AG04449 (cell line): ENCODE data around the gene VSTM2B.

ENCODE experiments used
- CTCF ChIA-PET: fragments of 350-600 bp; formaldehyde crosslinking; extraction: SDS; loops from one replicate; lab custom pipeline; 2021; ENCODE audit warnings: antibody characterized with exemption; lab: Yijun Ruan, JAX
- POLR2A ChIA-PET: fragments of 400-600, 350-600 bp; formaldehyde crosslinking; extraction: SDS; loops from one replicate; lab custom pipeline; 2020; ENCODE audit warnings: antibody characterized with exemption, inconsistent platforms; lab: Yijun Ruan, JAX
- DNase-seq: peaks from one replicate; pipeline ENCODE4 v3.0.0-alpha.2; 2010; ENCODE audit warnings: low read depth, low spot score
- H3K4me3 ChIP-seq: 2 replicates; pipeline ENCODE4 v1.5.1; 2011; ENCODE audit warnings: low read depth, mild to moderate bottlenecking, control low read depth, low read length
- CTCF ChIP-seq: IDR thresholded peaks from one replicate; pipeline ENCODE4 v1.5.1; 2011; ENCODE audit warnings: mild to moderate bottlenecking, moderate library complexity, low read length, control low read depth, inconsistent platforms; ENCODE audit not compliant: insufficient read depth; ENCODE audit errors: missing control alignments

The VSTM2B gene

GRCh38 chr19:29610574-29611271 is 84.9 kb downstream of the VSTM2B start:
- TF ChIP-seq CTCF: peak; percentile 93
- no peak overlapping the region for H3K4me3 ChIP-seq
- CTCF ChIA-PET: interaction anchor here (0.6 to 22.2 kb wide), 32 partner anchors 9 to 335 kb away, joined by 3 to 647 read pairs (median 6); partner anchors contain the start of genes C19orf12, PLEKHF1 and URI1
- no peak for DNase-seq
- POLR2A ChIA-PET: interaction anchor here (1.0 to 1.6 kb wide), 3 partner anchors 52 to 106 kb away, joined by 3 to 9 read pairs (median 3); no protein-coding TSS in a partner anchor

GRCh38 chr19:29612121-29612520 is 86.3 kb downstream of the VSTM2B start:
- TF ChIP-seq CTCF: no peak
- DNase-seq: no peak
- ChIA-PET POLR2A (interaction anchor here (0.8 kb wide), 1 partner anchor 104 kb away, joined by 3 read pairs; no protein-coding TSS in a partner anchor), CTCF (interaction anchor here (0.7 to 22.2 kb wide), 12 partner anchors 13 to 148 kb away, joined by 3 to 647 read pairs (median 22); partner anchors contain the start of genes C19orf12 and PLEKHF1)
- H3K4me3 ChIP-seq: no peak overlapping the region

GRCh38 chr19:29612801-29613595 is 87.2 kb downstream of the VSTM2B start:
- no peak for TF ChIP-seq CTCF
- no peak overlapping the region for H3K4me3 ChIP-seq
- ChIA-PET CTCF (interaction anchor here (3.8 to 22.2 kb wide), 6 partner anchors 12 to 112 kb away, joined by 21 to 647 read pairs (median 89); partner anchors contain the start of gene C19orf12), POLR2A (interaction anchor here (0.8 kb wide), 1 partner anchor 103 kb away, joined by 3 read pairs; no protein-coding TSS in a partner anchor)
- DNase-seq: no peak

GRCh38 chr19:29614046-29614445 is 88.3 kb downstream of the VSTM2B start:
- TF ChIP-seq CTCF: no peak
- POLR2A ChIA-PET: no interaction called here
- CTCF ChIA-PET: interaction anchor here (0.8 to 22.2 kb wide), 5 partner anchors 11 to 97 kb away, joined by 3 to 647 read pairs (median 24); partner anchors contain the start of gene C19orf12

More at GRCh38 chr19:29614046-29614445, 88.3 kb downstream of the VSTM2B start:
- no peak for DNase-seq
- no peak overlapping the region for H3K4me3 ChIP-seq
